HepG2 (cell line): ENCODE results near the gene CELF4. TPM values are rescaled to one million over a fixed set of nuclear protein-coding genes. Genes with fewer than 3 reads are reported as not detected.
A peak's percentile ranks its signal among the peaks of the same experiment; 100 is the strongest.

Experiments used
- ATRX ChIP-seq: sonication (generic); formaldehyde crosslinking; IDR thresholded peaks from 2 replicates; pipeline ENCODE4 v1.4.0; 2020; ENCODE audit warnings: missing genetic modification reagents, borderline replicate concordance
- CREM ChIP-seq, 2 experiments: sonication (generic) in 1 of 2; formaldehyde crosslinking in 1 of 2; IDR thresholded peaks; 2 replicates each; pipeline versions ENCODE4 v1.4.0 to v1.6.1; 2016 to 2020; ENCODE audit warnings: antibody characterized with exemption in 1 of 2, mild to moderate bottlenecking in 1 of 2, missing genetic modification reagents in 1 of 2
- ISX ChIP-seq: sonication (generic); formaldehyde crosslinking; conservative IDR thresholded peaks from 2 replicates; pipeline ENCODE4 v1.5.0; 2020; ENCODE audit warnings: missing genetic modification reagents
- JUND ChIP-seq: sonication (generic); formaldehyde crosslinking; IDR thresholded peaks from 2 replicates; pipeline ENCODE4 v1.8.0; 2022; ENCODE audit warnings: mild to moderate bottlenecking, missing genetic modification reagents
- KDM1A ChIP-seq: IDR thresholded peaks from 2 replicates; pipeline ENCODE4 v1.6.1; 2016; ENCODE audit warnings: missing compliant biosample characterization
- MAFG ChIP-seq: sonication (generic); formaldehyde crosslinking; IDR thresholded peaks from 2 replicates; pipeline ENCODE4 v1.5.1; 2020; ENCODE audit warnings: mild to moderate bottlenecking, missing genetic modification reagents
- MIER3 ChIP-seq: IDR thresholded peaks from 2 replicates; pipeline ENCODE4 v1.6.1; 2016; ENCODE audit warnings: missing compliant biosample characterization, borderline replicate concordance
- MXI1 ChIP-seq: IDR thresholded peaks from 3 replicates; pipeline ENCODE4 v1.6.1; 2012; ENCODE audit warnings: low read depth, low read length, inconsistent platforms, borderline replicate concordance
- NBN ChIP-seq: fragments of 450-650 bp; conservative IDR thresholded peaks from 2 replicates; pipeline ENCODE4 v1.6.1; 2017
- NKX3-1 ChIP-seq: sonication (generic); formaldehyde crosslinking; IDR thresholded peaks from 2 replicates; pipeline ENCODE4 v1.5.0; 2020; ENCODE audit warnings: missing genetic modification reagents
- SATB2 ChIP-seq: sonication (generic); formaldehyde crosslinking; IDR thresholded peaks from 2 replicates; pipeline ENCODE4 v1.5.0; 2020; ENCODE audit warnings: missing genetic modification reagents
- SIX1 ChIP-seq: sonication (generic); formaldehyde crosslinking; IDR thresholded peaks from 2 replicates; pipeline ENCODE4 v1.4.0; 2020; ENCODE audit warnings: missing genetic modification reagents, borderline replicate concordance
- SOX13 ChIP-seq, 3 experiments: fragments of 450-650 bp in 1 of 3; sonication (generic) in 1 of 3; formaldehyde crosslinking in 1 of 3; IDR thresholded peaks in 2 of 3; conservative IDR thresholded peaks in 1 of 3; 2 replicates each; pipeline versions ENCODE4 v1.5.0 to v1.6.1; 2016 to 2020; ENCODE audit warnings: antibody characterized with exemption in 1 of 3, mild to moderate bottlenecking in 1 of 3, missing compliant biosample characterization in 1 of 3, missing genetic modification reagents in 1 of 3, moderate library complexity in 1 of 3
- ZNF264 ChIP-seq: sonication (generic); formaldehyde crosslinking; IDR thresholded peaks from 2 replicates; pipeline ENCODE4 v1.4.0; 2020; ENCODE audit warnings: missing genetic modification reagents
- ZNF605 ChIP-seq: sonication (generic); formaldehyde crosslinking; IDR thresholded peaks from 2 replicates; pipeline ENCODE4 v1.8.0; 2022; ENCODE audit warnings: mild to moderate bottlenecking, missing genetic modification reagents
- ZNF607 ChIP-seq: sonication (generic); formaldehyde crosslinking; IDR thresholded peaks from 2 replicates; pipeline ENCODE4 v1.5.1; 2020; ENCODE audit warnings: missing genetic modification reagents, mild to moderate bottlenecking, borderline replicate concordance
- ZNF704 ChIP-seq: sonication (generic); formaldehyde crosslinking; IDR thresholded peaks from 2 replicates; pipeline ENCODE4 v1.8.1; 2023; ENCODE audit warnings: mild to moderate bottlenecking, inconsistent platforms, moderate library complexity, missing genetic modification reagents, borderline replicate concordance
- ZNF724P ChIP-seq: sonication (generic); formaldehyde crosslinking; IDR thresholded peaks from 2 replicates; pipeline ENCODE4 v1.8.0; 2022; ENCODE audit warnings: missing genetic modification reagents, borderline replicate concordance
- ZNF768 ChIP-seq: sonication (generic); formaldehyde crosslinking; IDR thresholded peaks from 2 replicates; pipeline ENCODE4 v1.4.0; 2020; ENCODE audit warnings: missing genetic modification reagents
- ZNF891 ChIP-seq: sonication (generic); formaldehyde crosslinking; IDR thresholded peaks from 2 replicates; pipeline ENCODE4 v1.5.0; 2020; ENCODE audit warnings: mild to moderate bottlenecking, missing genetic modification reagents
- polyA plus RNA-seq, 8 experiments: library from polyadenylated mRNA; depleted of rRNA in 3 of 8; stranded (reverse) in 7 of 8; unstranded in 1 of 8; fragments of >200 nt; fragmentation: Illumina TruSeq in 4 of 8; extraction: Trizol in 4 of 8; gene quantifications; 2 replicates each; pipeline versions ENCODE4 v1.2.1 to v1.2.3, GENCODE V29; 2011 to 2016; ENCODE audit warnings: low read depth in 4 of 8, missing spikeins in 1 of 8, mixed read lengths in 1 of 8; ENCODE audit not compliant: insufficient read depth in 1 of 8
- total RNA-seq, 5 experiments: library from RNA; depleted of rRNA; stranded (reverse); fragments of >200 nt; fragmentation: Illumina TruSeq; extraction: Trizol; gene quantifications; 2 replicates each; pipeline ENCODE4 v1.2.3, GENCODE V29; 2016; ENCODE audit warnings: low read depth in 1 of 5
- TF ChIP-seq, protein P1 (sequence below): sonication (generic); formaldehyde crosslinking; IDR thresholded peaks from 2 replicates; pipeline ENCODE4 v1.9.0; 2021; ENCODE audit warnings: missing genetic modification reagents, borderline replicate concordance
- TF ChIP-seq, protein P2 (sequence below): sonication (generic); formaldehyde crosslinking; IDR thresholded peaks from 2 replicates; pipeline ENCODE4 v1.4.0; 2020; ENCODE audit warnings: missing genetic modification reagents, borderline replicate concordance

Gene CELF4
- total and polyA plus RNA-seq, 2 of the 13 experiments (the other 11 are each of a cell fraction or from before 2014, with no cell fraction given), result not detected

DNA sequence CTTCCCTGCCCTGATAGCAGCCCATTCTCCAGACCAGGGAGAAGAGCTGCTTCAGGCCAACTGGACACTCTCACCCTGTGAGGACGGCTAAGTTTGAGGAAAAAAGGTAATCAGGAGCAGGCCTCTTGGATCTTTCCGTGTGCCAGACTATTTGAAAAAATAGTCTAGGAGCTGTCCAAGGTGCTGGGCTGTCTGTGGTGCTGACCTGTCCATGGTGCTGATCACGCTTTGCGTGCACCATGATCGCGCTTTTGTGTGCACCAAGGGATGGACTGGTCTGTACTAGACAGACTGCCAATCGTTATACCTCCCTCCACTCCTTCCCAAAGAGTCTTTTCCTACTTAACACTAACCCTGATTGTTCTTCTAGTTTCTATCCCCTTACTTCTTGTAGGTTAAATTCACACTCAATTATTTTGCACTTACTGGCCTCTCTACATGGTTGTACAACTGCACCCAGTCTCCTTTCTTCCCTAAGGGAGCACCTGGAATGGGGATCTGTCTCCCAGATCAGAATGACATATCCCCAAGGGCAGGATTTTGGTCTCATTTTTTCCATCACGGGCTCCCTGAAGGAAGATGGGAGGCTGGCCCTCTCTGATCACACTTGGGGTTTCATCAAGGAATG, 295.4 kb downstream of the CELF4 start (continued):
- TF ChIP-seq MAFG (CRISPR knock-in tag) (peak; percentile 83), NBN (no peak), SOX13 (IDR thresholded peaks at IDR 0.05) (no peak), SOX13 (CRISPR knock-in tag; conservative IDR thresholded peaks at IDR 0.05 in 1 of 2, IDR thresholded peaks at IDR 0.05 in 1 of 2) (peak in 1 of 2 experiments; percentile 95; a peak in 2 of 4 replicates), CREM (IDR thresholded peaks at IDR 0.05) (no peak), CREM (CRISPR knock-in tag; IDR thresholded peaks at IDR 0.05) (peak; percentile 83), ZNF704 (CRISPR knock-in tag) (peak; percentile 100), JUND (peak; percentile 93), ZNF607 (CRISPR knock-in tag) (peak; percentile 100), SATB2 (CRISPR knock-in tag) (peak; percentile 100), ZNF768 (CRISPR knock-in tag) (peak; percentile 88), SIX1 (CRISPR knock-in tag) (peak; percentile 96), ZNF724P (CRISPR knock-in tag) (peak; percentile 100), NKX3-1 (peak; percentile 100), ZNF891 (peak; percentile 100), ISX (peak; percentile 100), KDM1A (CRISPR knock-in tag) (peak; percentile 92; the same call in 1 of the 2 replicates), ZNF264 (CRISPR knock-in tag) (peak; percentile 100), MIER3 (CRISPR knock-in tag) (peak; percentile 100), MXI1 (peak; percentile 82; the same call in 2 of the 3 replicates), ATRX (CRISPR knock-in tag) (peak; percentile 99), ZNF605 (CRISPR knock-in tag) (peak; percentile 100)
- TF ChIP-seq, protein P1, sequence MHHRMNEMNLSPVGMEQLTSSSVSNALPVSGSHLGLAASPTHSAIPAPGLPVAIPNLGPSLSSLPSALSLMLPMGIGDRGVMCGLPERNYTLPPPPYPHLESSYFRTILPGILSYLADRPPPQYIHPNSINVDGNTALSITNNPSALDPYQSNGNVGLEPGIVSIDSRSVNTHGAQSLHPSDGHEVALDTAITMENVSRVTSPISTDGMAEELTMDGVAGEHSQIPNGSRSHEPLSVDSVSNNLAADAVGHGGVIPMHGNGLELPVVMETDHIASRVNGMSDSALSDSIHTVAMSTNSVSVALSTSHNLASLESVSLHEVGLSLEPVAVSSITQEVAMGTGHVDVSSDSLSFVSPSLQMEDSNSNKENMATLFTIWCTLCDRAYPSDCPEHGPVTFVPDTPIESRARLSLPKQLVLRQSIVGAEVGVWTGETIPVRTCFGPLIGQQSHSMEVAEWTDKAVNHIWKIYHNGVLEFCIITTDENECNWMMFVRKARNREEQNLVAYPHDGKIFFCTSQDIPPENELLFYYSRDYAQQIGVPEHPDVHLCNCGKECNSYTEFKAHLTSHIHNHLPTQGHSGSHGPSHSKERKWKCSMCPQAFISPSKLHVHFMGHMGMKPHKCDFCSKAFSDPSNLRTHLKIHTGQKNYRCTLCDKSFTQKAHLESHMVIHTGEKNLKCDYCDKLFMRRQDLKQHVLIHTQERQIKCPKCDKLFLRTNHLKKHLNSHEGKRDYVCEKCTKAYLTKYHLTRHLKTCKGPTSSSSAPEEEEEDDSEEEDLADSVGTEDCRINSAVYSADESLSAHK (CRISPR knock-in tag), result peak; percentile 98
- TF ChIP-seq, protein P2, sequence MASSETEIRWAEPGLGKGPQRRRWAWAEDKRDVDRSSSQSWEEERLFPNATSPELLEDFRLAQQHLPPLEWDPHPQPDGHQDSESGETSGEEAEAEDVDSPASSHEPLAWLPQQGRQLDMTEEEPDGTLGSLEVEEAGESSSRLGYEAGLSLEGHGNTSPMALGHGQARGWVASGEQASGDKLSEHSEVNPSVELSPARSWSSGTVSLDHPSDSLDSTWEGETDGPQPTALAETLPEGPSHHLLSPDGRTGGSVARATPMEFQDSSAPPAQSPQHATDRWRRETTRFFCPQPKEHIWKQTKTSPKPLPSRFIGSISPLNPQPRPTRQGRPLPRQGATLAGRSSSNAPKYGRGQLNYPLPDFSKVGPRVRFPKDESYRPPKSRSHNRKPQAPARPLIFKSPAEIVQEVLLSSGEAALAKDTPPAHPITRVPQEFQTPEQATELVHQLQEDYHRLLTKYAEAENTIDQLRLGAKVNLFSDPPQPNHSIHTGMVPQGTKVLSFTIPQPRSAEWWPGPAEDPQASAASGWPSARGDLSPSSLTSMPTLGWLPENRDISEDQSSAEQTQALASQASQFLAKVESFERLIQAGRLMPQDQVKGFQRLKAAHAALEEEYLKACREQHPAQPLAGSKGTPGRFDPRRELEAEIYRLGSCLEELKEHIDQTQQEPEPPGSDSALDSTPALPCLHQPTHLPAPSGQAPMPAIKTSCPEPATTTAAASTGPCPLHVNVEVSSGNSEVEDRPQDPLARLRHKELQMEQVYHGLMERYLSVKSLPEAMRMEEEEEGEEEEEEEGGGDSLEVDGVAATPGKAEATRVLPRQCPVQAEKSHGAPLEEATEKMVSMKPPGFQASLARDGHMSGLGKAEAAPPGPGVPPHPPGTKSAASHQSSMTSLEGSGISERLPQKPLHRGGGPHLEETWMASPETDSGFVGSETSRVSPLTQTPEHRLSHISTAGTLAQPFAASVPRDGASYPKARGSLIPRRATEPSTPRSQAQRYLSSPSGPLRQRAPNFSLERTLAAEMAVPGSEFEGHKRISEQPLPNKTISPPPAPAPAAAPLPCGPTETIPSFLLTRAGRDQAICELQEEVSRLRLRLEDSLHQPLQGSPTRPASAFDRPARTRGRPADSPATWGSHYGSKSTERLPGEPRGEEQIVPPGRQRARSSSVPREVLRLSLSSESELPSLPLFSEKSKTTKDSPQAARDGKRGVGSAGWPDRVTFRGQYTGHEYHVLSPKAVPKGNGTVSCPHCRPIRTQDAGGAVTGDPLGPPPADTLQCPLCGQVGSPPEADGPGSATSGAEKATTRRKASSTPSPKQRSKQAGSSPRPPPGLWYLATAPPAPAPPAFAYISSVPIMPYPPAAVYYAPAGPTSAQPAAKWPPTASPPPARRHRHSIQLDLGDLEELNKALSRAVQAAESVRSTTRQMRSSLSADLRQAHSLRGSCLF (CRISPR knock-in tag), result peak; percentile 100
